ENCODE measurements around the gene HOXA1. TPM values are rescaled to one million over a fixed set of nuclear protein-coding genes. Genes with fewer than 3 reads are reported as not detected.

The HOXA1 gene
- total RNA-seq, 1 donor from 2014 or later, result not detected

GRCh38 chr7:27116962-27117886 is 21.4 kb upstream of the HOXA1 start:
- Mint-ChIP-seq H3K9me3 (ENCODE audit: unreplicated experiment) (peaks cover 7% of the 10 kb centered on the region), H3K4me3 (ENCODE audit: unreplicated experiment) (no peak overlapping the region), H3K4me1 (ENCODE audit: low read depth, unreplicated experiment) (no peaks in the 10 kb centered on the region), H3K27me3 (ENCODE audit: unreplicated experiment) (peaks cover 43% of the 10 kb centered on the region), H3K27ac (ENCODE audit: unreplicated experiment) (no peak overlapping the region), H3K36me3 (ENCODE audit: unreplicated experiment) (no peaks in the 10 kb centered on the region)
- no peak for TF ChIP-seq CTCF (IDR thresholded peaks at IDR 0.05; ENCODE audit: partially characterized antibody, unreplicated experiment)
- DNase-seq, result no peak

- no peak for TF ChIP-seq CTCF (IDR thresholded peaks at IDR 0.05; ENCODE audit: partially characterized antibody, unreplicated experiment)
- no peaks in the 10 kb centered on the region for H3K36me3 Mint-ChIP-seq (ENCODE audit: unreplicated experiment)
- no peaks in the 10 kb centered on the region for H3K4me1 Mint-ChIP-seq (ENCODE audit: low read depth, unreplicated experiment)
- peaks cover 6% of the 10 kb centered on the region for H3K9me3 Mint-ChIP-seq (ENCODE audit: unreplicated experiment)
- no peak overlapping the region for H3K27ac Mint-ChIP-seq (ENCODE audit: unreplicated experiment)
- H3K27me3 Mint-ChIP-seq (ENCODE audit: unreplicated experiment), result peaks cover 49% of the 10 kb centered on the region
- no peak for DNase-seq
- no peak overlapping the region for H3K4me3 Mint-ChIP-seq (ENCODE audit: unreplicated experiment)
Measured at GRCh38 chr7:27116031-27116961, 20.5 kb upstream of the HOXA1 start.

- Mint-ChIP-seq H3K36me3 (ENCODE audit: unreplicated experiment) (no peaks in the 10 kb centered on the region), H3K9me3 (ENCODE audit: unreplicated experiment) (peaks cover 9% of the 10 kb centered on the region), H3K4me3 (ENCODE audit: unreplicated experiment) (no peak overlapping the region), H3K27me3 (ENCODE audit: unreplicated experiment) (peaks cover 51% of the 10 kb centered on the region), H3K27ac (ENCODE audit: unreplicated experiment) (no peak overlapping the region), H3K4me1 (ENCODE audit: low read depth, unreplicated experiment) (peaks cover 3% of the 10 kb centered on the region)
- TF ChIP-seq CTCF (IDR thresholded peaks at IDR 0.05; ENCODE audit: partially characterized antibody, unreplicated experiment), result no peak
- DNase-seq, result no peak
Measured at GRCh38 chr7:27115221-27116026, 19.6 kb upstream of the HOXA1 start.

- DNase-seq, result no peak
- Mint-ChIP-seq H3K27ac (ENCODE audit: unreplicated experiment) (no peak overlapping the region), H3K4me3 (ENCODE audit: unreplicated experiment) (no peak overlapping the region), H3K27me3 (ENCODE audit: unreplicated experiment) (peaks cover 53% of the 10 kb centered on the region), H3K9me3 (ENCODE audit: unreplicated experiment) (peaks cover 9% of the 10 kb centered on the region), H3K4me1 (ENCODE audit: low read depth, unreplicated experiment) (peaks cover 3% of the 10 kb centered on the region), H3K36me3 (ENCODE audit: unreplicated experiment) (no peaks in the 10 kb centered on the region)
- TF ChIP-seq CTCF (IDR thresholded peaks at IDR 0.05; ENCODE audit: partially characterized antibody, unreplicated experiment), result no peak
Measured at GRCh38 chr7:27114881-27115220, 19.1 kb upstream of the HOXA1 start.

All from glutamatergic neuron (in vitro differentiated cells).